HepG2 (cell line): ENCODE results near the gene PDE2A. TPM values are rescaled to one million over a fixed set of nuclear protein-coding genes. Genes with fewer than 3 reads are reported as not detected.

Source experiments
- ATAC-seq: fragments of 200-7000 bp; cut with Tn5 transposase; 3 replicates; pipeline ENCODE4 v1.9.1; 2020; ENCODE audit warnings: mild to moderate bottlenecking, moderate library complexity
- BruUV-seq: library from RNA; stranded (reverse); fragments of 400-500 nt; replicated peaks from 2 replicates; lab custom pipeline; 2021; lab: Mats Ljungman, UMichigan
- CTCF ChIA-PET: fragments of 300-600 bp; formaldehyde crosslinking; extraction: SDS; loops from one replicate; lab custom pipeline; 2021; ENCODE audit warnings: low total read pairs, inconsistent platforms, low intra/inter-chr PET ratio; lab: Yijun Ruan, JAX
- POLR2A ChIA-PET: fragments of 350-600 bp; sonication (Branson Sonifier 250); formaldehyde crosslinking; loops from one replicate; lab custom pipeline; 2020; ENCODE audit warnings: antibody characterized with exemption, inconsistent platforms; lab: Yijun Ruan, JAX
- DNase-seq: peaks from one replicate; pipeline ENCODE4 v3.0.0-alpha.2; 2015; ENCODE audit warnings: low spot score
- FAIRE-seq: peaks from 3 replicates; lab custom pipeline; 2011; peaks lifted over from hg19 to GRCh38; lab: Jason Lieb, UNC
- H2AFZ ChIP-seq: one replicate; pipeline ENCODE4 v1.6.1; 2011; ENCODE audit warnings: low read length, inconsistent platforms
- H3K27ac ChIP-seq: fragments of 300-600 bp; 3 replicates; pipeline ENCODE4 v1.8.0; 2011; ENCODE audit warnings: mixed run types, mild to moderate bottlenecking, mixed read lengths, low read length, inconsistent platforms; ENCODE audit not compliant: insufficient read depth; ENCODE audit errors: extremely low read length
- H3K27me3 ChIP-seq, 2 experiments: fragments of 200-600 bp in 1 of 2; 2 replicates in 1 of 2; 3 replicates in 1 of 2; pipeline versions ENCODE4 v1.6.0 to v1.8.0; 2011; ENCODE audit warnings: low read length in 2 of 2, mild to moderate bottlenecking in 2 of 2, moderate library complexity in 2 of 2, inconsistent platforms in 1 of 2; ENCODE audit not compliant: insufficient read depth in 2 of 2, control insufficient read depth in 1 of 2
- H3K36me3 ChIP-seq, 2 experiments: fragments of 200-600 bp in 1 of 2; replicated peaks in 1 of 2; 2 replicates in 1 of 2; 3 replicates in 1 of 2; pipeline versions ENCODE4 v1.5.1 to v1.8.0; 2011; ENCODE audit warnings: low read length in 2 of 2, inconsistent platforms in 1 of 2; ENCODE audit not compliant: insufficient read depth in 2 of 2, control insufficient read depth in 1 of 2
- H3K4me1 ChIP-seq: 2 replicates; pipeline ENCODE4 v1.5.1; 2012; ENCODE audit warnings: low read length, inconsistent platforms; ENCODE audit not compliant: insufficient read depth
- H3K4me2 ChIP-seq: 2 replicates; pipeline ENCODE4 v1.6.0; 2011; ENCODE audit warnings: low read depth, low read length, inconsistent platforms
- H3K4me3 ChIP-seq, 3 experiments: fragments of 200-600 bp in 1 of 3; sonication (generic), shearing (Covaris generic) in 1 of 3; replicated peaks in 1 of 3; 2 replicates each; pipeline ENCODE4 v1.5.1; 2011 to 2016; ENCODE audit warnings: low read length in 3 of 3, inconsistent platforms in 2 of 3, low read depth in 2 of 3, mild to moderate bottlenecking in 2 of 3, control low read depth in 1 of 3, mixed read lengths in 1 of 3; ENCODE audit not compliant: insufficient read depth in 1 of 3
- H3K79me2 ChIP-seq: one replicate; pipeline ENCODE4 v1.6.1; 2011; ENCODE audit warnings: low read length, inconsistent platforms; ENCODE audit not compliant: insufficient read depth
- H3K9ac ChIP-seq: 2 replicates; pipeline ENCODE4 v1.6.0; 2011; ENCODE audit warnings: mild to moderate bottlenecking, low read depth, low read length, inconsistent platforms; ENCODE audit not compliant: insufficient read depth
- H3K9me3 ChIP-seq: 2 replicates; pipeline ENCODE4 v1.5.1; 2012; ENCODE audit warnings: mild to moderate bottlenecking, low read length
- H4K20me1 ChIP-seq: 2 replicates; pipeline ENCODE4 v1.6.0; 2011; ENCODE audit warnings: inconsistent platforms, mild to moderate bottlenecking, low read length, moderate library complexity; ENCODE audit not compliant: insufficient read depth
- ARNT2 ChIP-seq: sonication (generic); formaldehyde crosslinking; IDR thresholded peaks from 2 replicates; pipeline ENCODE4 v1.8.0; 2022; ENCODE audit warnings: mild to moderate bottlenecking, low read depth, missing genetic modification reagents, moderate library complexity
- CBFB ChIP-seq: sonication (generic); formaldehyde crosslinking; IDR thresholded peaks from 2 replicates; pipeline ENCODE4 v1.4.0; 2020; ENCODE audit warnings: missing genetic modification reagents
- KDM5A ChIP-seq: fragments of 200-600 bp; sonication (generic); IDR thresholded peaks from 2 replicates; pipeline ENCODE4 v1.7.0; 2018; ENCODE audit warnings: antibody characterized with exemption, mild to moderate bottlenecking, low read length, borderline replicate concordance
- LCORL ChIP-seq, 2 experiments: fragments of 450-650 bp in 1 of 2; sonication (generic) in 1 of 2; formaldehyde crosslinking in 1 of 2; IDR thresholded peaks; 2 replicates each; pipeline versions ENCODE4 v1.5.0 to v1.6.1; 2017 to 2020; ENCODE audit warnings: antibody characterized with exemption in 1 of 2, missing genetic modification reagents in 1 of 2
- MYNN ChIP-seq: sonication (generic); formaldehyde crosslinking; IDR thresholded peaks from 2 replicates; pipeline ENCODE4 v1.4.0; 2020; ENCODE audit warnings: mild to moderate bottlenecking, low read depth, missing genetic modification reagents
- SMYD3 ChIP-seq: sonication (generic); formaldehyde crosslinking; IDR thresholded peaks from 2 replicates; pipeline ENCODE4 v1.8.1; 2023; ENCODE audit warnings: mild to moderate bottlenecking, missing genetic modification reagents
- ZNF205 ChIP-seq: IDR thresholded peaks from 2 replicates; pipeline ENCODE4 v1.6.1; 2018; ENCODE audit warnings: missing biosample characterization, missing genetic modification reagents
- ZNF232 ChIP-seq: sonication (generic); formaldehyde crosslinking; IDR thresholded peaks from 2 replicates; pipeline ENCODE4 v1.4.0; 2020; ENCODE audit warnings: missing genetic modification reagents, borderline replicate concordance
- ZNF30 ChIP-seq: sonication (generic); formaldehyde crosslinking; IDR thresholded peaks from 2 replicates; pipeline ENCODE4 v1.5.0; 2020; ENCODE audit warnings: mild to moderate bottlenecking, missing genetic modification reagents
- ZNF839 ChIP-seq: sonication (generic); formaldehyde crosslinking; IDR thresholded peaks from 2 replicates; pipeline ENCODE4 v1.4.0; 2020; ENCODE audit warnings: missing genetic modification reagents, mild to moderate bottlenecking, borderline replicate concordance
- WGBS: methylation state at CpG from one replicate; pipeline ENCODE4 v1.1.6; 2017; ENCODE audit warnings: low lambda C conversion rate; 5-methylcytosine and 5-hydroxymethylcytosine counted together
- in situ Hi-C: cut with HindIII; loops from 2 replicates; pipeline ENCODE4 v1.10.0; 2017; ENCODE audit warnings: low pct_unique_long_range_greater_than_20kb; ENCODE audit not compliant: extremely low pct_ligation_motif_present
- intact Hi-C: fragments of 100-400 bp; cut with micrococcal nuclease; formaldehyde crosslinking; loops from one replicate; pipeline ENCODE4 v1.10.0; 2022; ENCODE audit not compliant: unreplicated experiment
- polyA plus RNA-seq, 8 experiments: library from polyadenylated mRNA; depleted of rRNA in 3 of 8; stranded (reverse) in 7 of 8; unstranded in 1 of 8; fragments of >200 nt; fragmentation: Illumina TruSeq in 4 of 8; extraction: Trizol in 4 of 8; gene quantifications; 2 replicates each; pipeline versions ENCODE4 v1.2.1 to v1.2.3, GENCODE V29; 2011 to 2016; ENCODE audit warnings: low read depth in 4 of 8, missing spikeins in 1 of 8, mixed read lengths in 1 of 8; ENCODE audit not compliant: insufficient read depth in 1 of 8
- total RNA-seq, 5 experiments: library from RNA; depleted of rRNA; stranded (reverse); fragments of >200 nt; fragmentation: Illumina TruSeq; extraction: Trizol; gene quantifications; 2 replicates each; pipeline ENCODE4 v1.2.3, GENCODE V29; 2016; ENCODE audit warnings: low read depth in 1 of 5
- TF ChIP-seq, protein P1 (sequence below): IDR thresholded peaks from 2 replicates; pipeline ENCODE4 v1.6.1; 2016; ENCODE audit warnings: low read depth
- TF ChIP-seq, protein P2 (sequence below), 2 experiments: sonication (generic) in 1 of 2; formaldehyde crosslinking in 1 of 2; IDR thresholded peaks; 2 replicates each; pipeline versions ENCODE4 v1.4.0 to v1.6.1; 2018 to 2020; ENCODE audit warnings: missing genetic modification reagents in 2 of 2, borderline replicate concordance in 1 of 2, low read depth in 1 of 2, mild to moderate bottlenecking in 1 of 2, missing biosample characterization in 1 of 2
- TF ChIP-seq, protein P3 (sequence below): sonication (generic); formaldehyde crosslinking; IDR thresholded peaks from 2 replicates; pipeline ENCODE4 v1.5.1; 2020; ENCODE audit warnings: missing genetic modification reagents, mild to moderate bottlenecking, borderline replicate concordance

PDE2A gene
- total and polyA plus RNA-seq, 2 of the 13 experiments (the other 11 are each of a cell fraction or from before 2014, with no cell fraction given) = 3.1 TPM; not detected in 1

DNA sequence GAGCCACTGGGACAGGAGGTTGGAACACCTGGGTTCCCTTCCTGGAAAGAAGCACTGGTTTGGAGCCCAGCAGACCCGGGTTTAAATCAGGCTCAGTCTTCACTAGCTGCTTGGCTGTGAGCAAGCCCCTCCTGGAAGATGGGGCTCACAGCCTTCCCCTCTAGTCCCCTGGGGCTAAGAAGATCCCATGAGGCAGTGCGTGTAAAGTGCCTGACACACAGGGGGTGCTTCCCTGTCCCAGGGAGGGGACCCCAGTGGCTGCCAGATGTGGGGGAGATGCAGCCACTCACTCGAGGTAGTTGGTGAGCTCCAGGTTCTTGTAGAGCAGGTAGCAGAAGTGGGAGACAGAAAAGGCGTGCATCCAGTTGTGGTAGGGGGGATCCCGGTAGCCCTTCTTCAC is 93.2 kb downstream of the PDE2A start:
- ChIA-PET CTCF (no interaction called here), POLR2A (no interaction called here)
- Histone ChIP-seq H3K27me3 (peaks cover 5 to 46% of the 10 kb centered on the region in 2 experiments; a peak in 4 of 5 replicates), H3K27ac (no peak overlapping the region), H3K79me2 (no peaks in the 10 kb centered on the region), H2AFZ (no peak overlapping the region), H3K36me3 (no peaks in the 10 kb centered on the region), H4K20me1 (0 out of 2 replicates have a peak, but pooled peaks cover 1% of the 10 kb centered on the region), H3K4me2 (no peak overlapping the region), H3K9me3 (no peaks in the 10 kb centered on the region), H3K4me3 (no peak overlapping the region), H3K9ac (no peak overlapping the region), H3K4me1 (no peaks in the 10 kb centered on the region)
- no peak for FAIRE-seq
- no peak for ATAC-seq
- no peak for DNase-seq
- no peak for TF ChIP-seq KDM5A
- TF ChIP-seq, protein P1, sequence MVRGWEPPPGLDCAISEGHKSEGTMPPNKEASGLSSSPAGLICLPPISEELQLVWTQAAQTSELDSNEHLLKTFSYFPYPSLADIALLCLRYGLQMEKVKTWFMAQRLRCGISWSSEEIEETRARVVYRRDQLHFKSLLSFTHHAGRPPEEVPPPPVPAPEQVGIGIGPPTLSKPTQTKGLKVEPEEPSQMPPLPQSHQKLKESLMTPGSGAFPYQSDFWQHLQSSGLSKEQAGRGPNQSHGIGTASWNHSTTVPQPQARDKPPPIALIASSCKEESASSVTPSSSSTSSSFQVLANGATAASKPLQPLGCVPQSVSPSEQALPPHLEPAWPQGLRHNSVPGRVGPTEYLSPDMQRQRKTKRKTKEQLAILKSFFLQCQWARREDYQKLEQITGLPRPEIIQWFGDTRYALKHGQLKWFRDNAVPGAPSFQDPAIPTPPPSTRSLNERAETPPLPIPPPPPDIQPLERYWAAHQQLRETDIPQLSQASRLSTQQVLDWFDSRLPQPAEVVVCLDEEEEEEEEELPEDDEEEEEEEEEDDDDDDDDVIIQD (CRISPR knock-in tag) = no peak
- TF ChIP-seq, protein P2, sequence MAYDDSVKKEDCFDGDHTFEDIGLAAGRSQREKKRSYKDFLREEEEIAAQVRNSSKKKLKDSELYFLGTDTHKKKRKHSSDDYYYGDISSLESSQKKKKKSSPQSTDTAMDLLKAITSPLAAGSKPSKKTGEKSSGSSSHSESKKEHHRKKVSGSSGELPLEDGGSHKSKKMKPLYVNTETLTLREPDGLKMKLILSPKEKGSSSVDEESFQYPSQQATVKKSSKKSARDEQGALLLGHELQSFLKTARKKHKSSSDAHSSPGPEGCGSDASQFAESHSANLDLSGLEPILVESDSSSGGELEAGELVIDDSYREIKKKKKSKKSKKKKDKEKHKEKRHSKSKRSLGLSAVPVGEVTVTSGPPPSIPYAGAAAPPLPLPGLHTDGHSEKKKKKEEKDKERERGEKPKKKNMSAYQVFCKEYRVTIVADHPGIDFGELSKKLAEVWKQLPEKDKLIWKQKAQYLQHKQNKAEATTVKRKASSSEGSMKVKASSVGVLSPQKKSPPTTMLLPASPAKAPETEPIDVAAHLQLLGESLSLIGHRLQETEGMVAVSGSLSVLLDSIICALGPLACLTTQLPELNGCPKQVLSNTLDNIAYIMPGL (CRISPR knock-in tag; IDR thresholded peaks at IDR 0.05; ENCODE audit: borderline replicate concordance in 1 of 2, low read depth in 1 of 2) = no peak
- TF ChIP-seq ZNF232 (CRISPR knock-in tag) = no peak
- no peak for TF ChIP-seq ZNF30 (CRISPR knock-in tag)
- no peak for TF ChIP-seq LCORL (IDR thresholded peaks at IDR 0.05)
- TF ChIP-seq LCORL (CRISPR knock-in tag; IDR thresholded peaks at IDR 0.05) = no peak
- TF ChIP-seq CBFB = no peak
- no peak for TF ChIP-seq ZNF839 (CRISPR knock-in tag)
- TF ChIP-seq ARNT2 (CRISPR knock-in tag) = no peak
- no peak for TF ChIP-seq SMYD3 (CRISPR knock-in tag)
- TF ChIP-seq MYNN (CRISPR knock-in tag) = no peak
- TF ChIP-seq ZNF205 = no peak
- TF ChIP-seq, protein P3, sequence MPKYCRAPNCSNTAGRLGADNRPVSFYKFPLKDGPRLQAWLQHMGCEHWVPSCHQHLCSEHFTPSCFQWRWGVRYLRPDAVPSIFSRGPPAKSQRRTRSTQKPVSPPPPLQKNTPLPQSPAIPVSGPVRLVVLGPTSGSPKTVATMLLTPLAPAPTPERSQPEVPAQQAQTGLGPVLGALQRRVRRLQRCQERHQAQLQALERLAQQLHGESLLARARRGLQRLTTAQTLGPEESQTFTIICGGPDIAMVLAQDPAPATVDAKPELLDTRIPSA = no peak
- no TSS peak for BruUV-seq
- in situ Hi-C loops (no loop called here), intact Hi-C loops (no loop called here)
- 13% methylated on average over 3 of the region's 5 CpGs for WGBS
